Adrenal gland (tissue), 12 donors: Measurements from ENCODE around the gene RTP5. TPM values are rescaled to one million over a fixed set of nuclear protein-coding genes. Genes with fewer than 3 reads are reported as not detected.
A peak's percentile ranks its signal among the peaks of the same experiment; 100 is the strongest.
"Not testable (repeated sequence)": the region's sequence is repeated elsewhere in the genome, so short reads cannot be mapped to it uniquely, and the experiment has no call there.

Experiments used
- DNase-seq, 7 donors: peaks; one replicate each; pipeline ENCODE4 v3.0.0-alpha.2; 2019 to 2020
- H3K27ac ChIP-seq, 5 donors: fragments of 200-600 bp; sonication (generic) in 4 of 5; 1 replicate in 3 of 5; 2 replicates in 2 of 5; pipeline versions ENCODE4 v1.5.1 to v1.8.0; 2016 to 2020; ENCODE audit warnings: mild to moderate bottlenecking in 1 of 5
- H3K27me3 ChIP-seq: fragments of 200-600 bp; 2 replicates; pipeline ENCODE4 v1.8.0; 2021
- H3K36me3 ChIP-seq, 2 donors: fragments of 200-600 bp; replicated peaks in 1 of 2; 1 replicate in 1 of 2; 2 replicates in 1 of 2; pipeline versions ENCODE4 v1.5.1 to v1.8.0; 2018 to 2022
- H3K4me1 ChIP-seq, 2 donors: fragments of 200-600 bp; replicated peaks in 1 of 2; 1 replicate in 1 of 2; 2 replicates in 1 of 2; pipeline versions ENCODE4 v1.5.1 to v1.8.0; 2018 to 2021
- H3K4me3 ChIP-seq, 4 donors: fragments of 200-600 bp; sonication (generic) in 3 of 4; one replicate each; pipeline ENCODE4 v1.5.1; 2016 to 2018
- H3K9me3 ChIP-seq, 3 donors: fragments of 200-600 bp; sonication (generic) in 1 of 3; replicated peaks in 1 of 3; 1 replicate in 2 of 3; 2 replicates in 1 of 3; pipeline versions ENCODE4 v1.5.1 to v1.8.0; 2016 to 2021
- POLR2A ChIP-seq, 2 donors: fragments of 450-650 bp; IDR thresholded peaks; one replicate each; pipeline ENCODE4 v1.6.1; 2017; ENCODE audit warnings: antibody characterized with exemption in 2 of 2, mild to moderate bottlenecking in 2 of 2, moderate library complexity in 1 of 2
- WGBS, 4 donors: extraction: QIAGEN DNeasy Blood & Tissue Kit in 2 of 4; methylation state at CpG; one replicate each; pipeline versions ENCODE4 v1.1.5 to v1.1.7; 2013 to 2017; 5-methylcytosine and 5-hydroxymethylcytosine counted together
- intact Hi-C, 2 donors: fragments of 100-400 bp; cut with DNase I; formaldehyde crosslinking; loops; one replicate each; pipeline versions ENCODE4 v1.14.1 to v1.15.0; 2022 to 2023
- polyA plus RNA-seq, 3 donors: library from polyadenylated mRNA; stranded (reverse); fragments of 200-250 nt in 2 of 3; fragments of 350-450 nt in 1 of 3; fragmentation: Illumina TruSeq in 1 of 3; extraction: RNeasy Lipid Tissue Mini Kit (QIAGEN cat#74804) in 1 of 3; gene quantifications; one replicate each; pipeline ENCODE4 v1.2.3, GENCODE V29; 2013 to 2014
- total RNA-seq, 9 donors: library from RNA; depleted of rRNA in 4 of 9; stranded (reverse); fragments of >200 nt in 4 of 9; fragments of 120-200 nt in 1 of 9; fragmentation: NEBNext Ultra II Directional in 1 of 9; extraction: Animal tissue kit (Norgen Biotek cat#: 25700) in 1 of 9; gene quantifications; one replicate each; pipeline versions ENCODE4 v1.1.0 to v1.2.4, GENCODE V29; 2013 to 2023
- TF ChIP-seq, protein P1 (sequence below), 6 experiments: fragments of 450-650 bp in 4 of 6; fragments of 200-600 bp in 2 of 6; sonication (generic) in 1 of 6; IDR thresholded peaks; 1 replicate in 5 of 6; 2 replicates in 1 of 6; pipeline versions ENCODE4 v1.5.1 to v1.8.0; 2016 to 2021; ENCODE audit warnings: antibody characterized with exemption in 6 of 6, mild to moderate bottlenecking in 2 of 6, moderate library complexity in 1 of 6
- donor health status: healthy with polysubstance abuse.
- donor health status: Bipolar disorder and iron deficiency.
- donor health status: DM: yes; HTN: yes; CAD: no.
- donor health status: DM: no; HTN: no; CAD: no.
- donor health status: DM: no; HTN: no; CAD: no.
- donor health status: DM: yes; HTN: yes; CAD: no.

The RTP5 gene
- total and polyA plus RNA-seq, 12 donors = 0.07 to 0.56 (median 0.11) TPM; not detected in 9

GRCh38 chr2:241873081-241873802 is 3.7 kb downstream of the RTP5 start:
- TF ChIP-seq POLR2A (IDR thresholded peaks at IDR 0.05) = no peak
- intact Hi-C loops = loop anchor here (10.0 kb wide), 2 partner anchors 138 to 148 kb away; partner anchors contain the start of gene D2HGDH (in 1 of the 2)
- no peaks in the 10 kb centered on the region for H3K4me1 ChIP-seq
- H3K27me3 ChIP-seq = no peaks in the 10 kb centered on the region
- no peaks in the 10 kb centered on the region for H3K36me3 ChIP-seq
- no peak overlapping the region for H3K4me3 ChIP-seq
- no peak for DNase-seq
- no peaks in the 10 kb centered on the region for H3K9me3 ChIP-seq
- 87 to 98% (median 93%) methylated on average over 19 to 54 of the region's 54 CpGs for WGBS, 4 donors
- no peak overlapping the region for H3K27ac ChIP-seq

DNA sequence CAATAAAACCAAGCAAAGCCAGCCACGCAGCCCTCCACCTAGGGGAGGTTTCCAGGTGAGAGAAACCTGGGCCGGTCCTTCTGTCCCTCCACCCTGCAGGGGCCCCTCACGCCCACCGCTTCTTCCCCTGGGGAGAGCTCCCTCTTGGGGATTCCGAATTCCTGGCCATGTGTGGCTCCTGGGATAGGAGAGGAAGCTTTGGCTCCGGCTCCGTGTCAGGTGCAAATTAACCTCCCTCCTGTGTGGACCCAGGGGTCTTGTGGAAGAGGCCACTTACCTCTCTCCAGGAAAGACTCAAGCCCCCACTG is 4.2 kb downstream of the RTP5 start:
- WGBS, 4 donors = 89 to 97% (median 93%) methylated on average over 3 to 7 of the region's 7 CpGs
- Histone ChIP-seq H3K27ac (no peak overlapping the region), H3K4me1 (no peaks in the 10 kb centered on the region), H3K4me3 (no peak overlapping the region), H3K36me3 (no peaks in the 10 kb centered on the region), H3K9me3 (no peaks in the 10 kb centered on the region), H3K27me3 (no peaks in the 10 kb centered on the region)
- intact Hi-C loops = loop anchor here (10.0 kb wide), 2 partner anchors 139 to 149 kb away; partner anchors contain the start of gene D2HGDH (in 1 of the 2)
- TF ChIP-seq, protein P1, sequence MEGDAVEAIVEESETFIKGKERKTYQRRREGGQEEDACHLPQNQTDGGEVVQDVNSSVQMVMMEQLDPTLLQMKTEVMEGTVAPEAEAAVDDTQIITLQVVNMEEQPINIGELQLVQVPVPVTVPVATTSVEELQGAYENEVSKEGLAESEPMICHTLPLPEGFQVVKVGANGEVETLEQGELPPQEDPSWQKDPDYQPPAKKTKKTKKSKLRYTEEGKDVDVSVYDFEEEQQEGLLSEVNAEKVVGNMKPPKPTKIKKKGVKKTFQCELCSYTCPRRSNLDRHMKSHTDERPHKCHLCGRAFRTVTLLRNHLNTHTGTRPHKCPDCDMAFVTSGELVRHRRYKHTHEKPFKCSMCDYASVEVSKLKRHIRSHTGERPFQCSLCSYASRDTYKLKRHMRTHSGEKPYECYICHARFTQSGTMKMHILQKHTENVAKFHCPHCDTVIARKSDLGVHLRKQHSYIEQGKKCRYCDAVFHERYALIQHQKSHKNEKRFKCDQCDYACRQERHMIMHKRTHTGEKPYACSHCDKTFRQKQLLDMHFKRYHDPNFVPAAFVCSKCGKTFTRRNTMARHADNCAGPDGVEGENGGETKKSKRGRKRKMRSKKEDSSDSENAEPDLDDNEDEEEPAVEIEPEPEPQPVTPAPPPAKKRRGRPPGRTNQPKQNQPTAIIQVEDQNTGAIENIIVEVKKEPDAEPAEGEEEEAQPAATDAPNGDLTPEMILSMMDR (IDR thresholded peaks at IDR 0.05) = no peak
- no peak for TF ChIP-seq POLR2A (IDR thresholded peaks at IDR 0.05)
- DNase-seq = no peak

- no peak overlapping the region for H3K27ac ChIP-seq
- H3K4me3 ChIP-seq = no peak overlapping the region
- 88 to 93% (median 91%) methylated on average over 6 to 17 of the region's 17 CpGs for WGBS, 4 donors
- no peaks in the 10 kb centered on the region for H3K27me3 ChIP-seq
- no peaks in the 10 kb centered on the region for H3K36me3 ChIP-seq
- H3K4me1 ChIP-seq = no peaks in the 10 kb centered on the region
- H3K9me3 ChIP-seq = no peaks in the 10 kb centered on the region
- DNase-seq = no peak
- TF ChIP-seq, protein P1 (IDR thresholded peaks at IDR 0.05) = no peak
- no peak for TF ChIP-seq POLR2A (IDR thresholded peaks at IDR 0.05)
- intact Hi-C loops = loop anchor here (10.0 kb wide), 2 partner anchors 140 to 150 kb away; partner anchors contain the start of gene D2HGDH (in 1 of the 2)
These were observed 4.9 kb downstream of the RTP5 start for GRCh38 chr2:241874277-241874925.

- intact Hi-C loops = loop anchor here (10.0 kb wide), 2 partner anchors 141 to 151 kb away; partner anchors contain the start of gene D2HGDH (in 1 of the 2)
- 52 to 80% (median 66%) methylated on average over 10 to 22 of the region's 22 CpGs for whole genome bisulfite sequencing, 4 donors
- H3K36me3 ChIP-seq, H3K27me3 ChIP-seq, H3K4me1 ChIP-seq, H3K27ac ChIP-seq, H3K4me3 ChIP-seq, H3K9me3 ChIP-seq: not testable (repeated sequence)
- DNase-seq = peak in 4 of 7 donors; percentile 42 to 77 (median 60)
- TF ChIP-seq, protein P1 (IDR thresholded peaks at IDR 0.05) = peak in 5 of 6 experiments; percentile 10 to 54 (median 34)
These were observed 6.4 kb downstream of the RTP5 start for GRCh38 chr2:241875754-241876527.
